ENCODE measurements around the gene PTH2R.
"Not testable (repeated sequence)": the region's sequence is repeated elsewhere in the genome, so short reads cannot be mapped to it uniquely, and the experiment has no call there.

Gene PTH2R

DNA sequence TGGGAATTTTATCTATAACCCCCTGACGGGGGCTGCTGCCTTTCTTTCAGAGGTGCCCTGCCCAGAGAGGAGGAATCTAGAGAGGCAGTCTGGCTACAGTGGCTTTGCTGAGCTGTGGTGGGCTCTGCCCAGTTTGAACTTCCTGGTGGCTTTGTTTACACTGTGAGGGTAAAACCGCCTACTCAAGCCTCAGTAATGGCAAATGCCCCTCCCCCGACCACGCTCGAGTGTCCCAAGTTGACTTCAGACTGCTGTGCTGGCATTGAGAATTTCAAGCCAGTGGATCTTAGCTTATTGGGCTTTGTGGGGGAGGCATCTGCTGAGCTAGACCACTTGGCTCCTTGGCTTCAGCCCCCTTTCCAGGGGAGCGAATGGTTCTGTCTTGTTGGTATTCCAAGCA, 118.6 kb downstream of the PTH2R start:
- DNase-seq (ENCODE audit: low read depth); H3K4me3 ChIP-seq (ENCODE audit: low read depth, low read length): not testable (repeated sequence)

DNA sequence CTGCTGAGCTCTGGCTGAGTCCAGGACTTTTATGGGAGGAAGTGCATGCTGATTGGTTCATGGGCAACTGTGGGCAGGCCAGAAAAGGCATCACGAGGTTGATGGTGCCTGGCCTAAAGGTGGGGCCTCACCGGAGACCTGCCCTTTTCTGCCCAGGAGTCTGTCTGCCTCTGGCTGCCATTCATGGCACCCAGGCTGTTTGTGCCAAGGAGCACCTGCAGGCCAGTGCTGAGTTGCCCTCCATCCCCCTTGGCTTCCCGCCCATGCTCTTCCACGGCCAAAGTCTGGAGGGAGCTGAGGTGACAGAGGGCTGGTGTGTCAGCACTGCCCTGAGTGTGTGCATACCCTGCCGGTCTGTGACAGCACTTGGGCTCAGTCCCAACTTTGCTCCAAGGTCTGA, 123.2 kb downstream of the PTH2R start:
- no peak overlapping the region for H3K4me3 ChIP-seq (ENCODE audit: low read depth, low read length)
- DNase-seq (ENCODE audit: low read depth): no peak

DNA sequence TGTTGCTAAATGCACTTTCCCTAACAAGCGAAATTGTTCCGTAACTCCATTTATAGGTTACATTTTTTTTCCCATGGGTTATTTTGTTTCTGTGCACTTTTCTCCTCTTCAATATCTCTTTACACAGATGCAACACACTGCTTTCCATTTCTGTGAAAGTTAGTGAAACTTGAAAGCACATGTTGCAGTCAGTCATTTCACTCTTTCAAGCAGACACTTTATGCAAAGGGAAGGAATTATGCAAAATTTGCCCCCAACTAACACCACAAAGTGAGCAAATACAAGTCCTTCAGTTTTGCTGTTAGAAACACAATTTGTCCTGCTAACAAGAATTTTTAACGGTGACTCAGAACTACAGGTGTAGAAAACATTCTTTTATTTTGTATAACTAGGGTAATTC, 124.8 kb downstream of the PTH2R start:
- no peak for DNase-seq (ENCODE audit: low read depth)
- no peak overlapping the region for H3K4me3 ChIP-seq (ENCODE audit: low read depth, low read length)

DNA sequence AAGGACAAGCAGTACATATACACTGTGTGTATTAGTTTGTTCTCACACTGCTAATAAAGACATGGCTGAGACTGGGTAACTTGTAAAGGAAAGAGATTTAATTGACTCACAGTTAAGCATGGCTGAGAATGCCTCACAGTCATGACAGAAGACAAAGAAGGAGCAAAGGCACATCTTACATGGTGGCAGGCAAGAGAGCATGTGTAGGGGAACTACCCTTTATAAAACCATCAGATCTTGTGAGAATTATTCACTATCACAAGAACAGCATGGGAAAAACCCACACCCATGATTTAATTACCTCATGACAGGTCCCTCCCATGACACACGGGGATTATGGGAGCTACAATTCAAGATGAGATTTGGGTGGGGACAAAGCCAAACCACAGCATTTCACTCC, 129.0 kb downstream of the PTH2R start:
- not testable (repeated sequence) for DNase-seq (ENCODE audit: low read depth); H3K4me3 ChIP-seq (ENCODE audit: low read depth, low read length)

DNA sequence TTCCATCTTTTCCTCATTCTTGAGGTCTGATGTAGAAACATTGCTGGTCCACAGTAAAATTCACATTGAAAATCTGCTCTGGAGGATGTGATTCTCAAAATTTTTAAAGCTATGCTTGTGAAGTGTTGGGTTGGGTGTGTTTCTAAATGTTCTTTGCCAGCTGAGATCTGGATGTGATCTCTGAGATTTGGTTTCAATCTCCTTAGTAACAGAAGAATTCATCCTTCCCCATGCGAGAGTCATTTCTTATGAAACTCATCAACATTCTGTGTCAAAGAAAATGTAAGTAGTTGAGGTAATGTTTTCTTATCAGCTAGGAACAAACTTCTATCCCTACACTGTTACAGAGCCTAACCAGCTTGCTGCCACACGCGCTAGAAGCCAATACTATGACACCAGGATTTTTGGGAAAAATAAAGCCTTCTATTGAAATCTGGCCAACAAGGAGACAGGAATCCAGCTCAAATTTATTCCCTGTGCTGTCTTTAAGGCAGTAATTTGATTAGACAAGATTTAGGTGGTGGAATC, 134.9 kb downstream of the PTH2R start:
- H3K4me3 ChIP-seq (ENCODE audit: low read depth, low read length): no peak overlapping the region

DNA sequence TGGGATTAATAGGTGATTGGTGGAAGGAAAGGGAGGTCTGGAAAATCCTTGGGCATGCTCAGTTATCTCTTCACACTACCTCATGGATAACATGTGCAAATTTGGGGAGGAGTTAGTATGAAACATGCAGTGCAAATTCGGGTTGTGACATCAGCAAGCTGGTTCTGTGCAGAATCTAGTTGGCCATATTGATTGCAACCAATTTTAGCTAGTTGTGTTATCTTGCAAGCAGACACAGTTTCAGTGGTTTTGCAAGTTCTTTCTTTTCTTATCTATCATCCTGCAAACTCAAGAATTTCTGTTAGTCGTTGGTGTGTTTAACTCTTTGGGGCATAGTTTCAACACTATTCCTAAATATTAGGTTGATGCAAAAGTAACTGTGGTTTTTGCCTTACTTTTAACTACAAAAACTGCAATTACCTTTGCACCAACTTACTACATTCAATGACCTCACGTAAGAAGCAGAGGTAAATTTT, 135.4 kb downstream of the PTH2R start:
- no peak overlapping the region for H3K4me3 ChIP-seq (ENCODE audit: low read depth, low read length)
- no peak for DNase-seq (ENCODE audit: low read depth)

More for the DNA sequence above, 134.9 kb downstream of the PTH2R start:
- no peak for DNase-seq (ENCODE audit: low read depth)

DNA sequence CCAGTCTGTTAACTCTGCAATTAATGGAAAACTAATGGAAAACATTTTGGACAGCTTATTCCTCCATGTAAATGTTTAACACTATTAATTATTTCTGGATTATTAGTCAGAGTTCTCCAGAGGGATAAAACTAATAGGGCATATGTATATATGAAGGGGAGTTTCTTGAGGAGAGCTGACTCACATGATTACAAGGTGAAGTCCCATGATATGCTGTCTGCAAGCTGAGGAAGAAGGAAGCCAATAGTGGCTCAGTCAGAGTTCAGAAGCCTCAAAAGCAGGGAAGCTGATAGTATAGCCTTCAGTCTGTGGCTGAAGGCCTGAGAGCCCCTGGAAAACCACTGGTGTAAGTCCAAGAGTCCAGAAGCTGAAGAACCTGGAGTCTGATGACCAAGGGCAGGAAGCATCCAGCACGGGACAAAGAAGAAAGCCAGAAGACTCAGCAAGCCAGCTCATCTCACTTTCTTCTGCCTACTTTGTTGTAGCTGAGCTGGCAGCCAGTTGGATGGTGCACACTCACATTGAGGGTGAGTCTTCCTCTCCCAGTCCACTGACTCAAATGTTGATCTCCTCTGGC, 136.0 kb downstream of the PTH2R start:
- no peak for DNase-seq (ENCODE audit: low read depth)
- H3K4me3 ChIP-seq (ENCODE audit: low read depth, low read length): no peak overlapping the region

Data from skeletal muscle cell (primary cell).